ENCODE results near the gene DAAM2. TPM values are rescaled to one million over a fixed set of nuclear protein-coding genes. Genes with fewer than 3 reads are reported as not detected.

Gene DAAM2
- total RNA-seq, 2 experiments from 2014 or later = not detected

DNA sequence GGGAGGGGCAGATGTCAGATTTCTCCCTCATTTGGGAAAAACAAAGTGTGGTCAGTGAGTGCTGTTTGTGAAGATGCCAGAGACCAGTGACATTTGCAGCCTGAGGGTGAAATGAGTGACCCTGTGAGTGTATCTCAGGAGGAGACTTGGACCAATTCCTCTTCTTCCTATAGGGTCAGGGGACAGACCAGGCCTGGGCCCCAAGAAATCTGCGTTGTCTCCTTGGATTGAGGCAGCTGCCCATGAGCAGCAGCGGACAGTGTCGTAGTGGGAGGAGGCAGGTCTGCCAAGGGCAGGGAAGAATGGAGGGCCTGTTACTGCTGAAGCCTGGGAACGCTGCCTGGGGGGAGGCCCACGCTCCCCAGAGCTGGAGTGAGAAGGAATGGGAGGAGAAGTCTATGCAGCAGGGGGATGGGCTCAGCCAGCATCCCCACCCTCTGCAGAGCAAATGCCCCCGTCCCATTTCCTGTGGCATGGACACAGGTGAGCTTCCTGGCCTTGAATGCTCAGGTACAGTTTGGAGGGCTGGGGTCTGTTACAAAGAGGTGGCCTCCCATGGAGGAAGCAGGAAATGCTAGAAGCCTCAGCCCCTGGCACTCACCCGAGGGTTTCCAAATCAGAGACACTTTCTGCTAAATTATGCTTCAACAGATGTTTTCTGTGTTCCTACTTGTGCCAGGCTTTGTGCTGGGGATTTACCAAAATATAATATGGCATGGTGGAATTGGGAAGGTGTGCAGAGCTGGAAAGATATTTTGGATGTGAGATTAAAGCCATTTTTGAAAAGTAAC is 29.8 kb downstream of the DAAM2 start:
- Histone ChIP-seq H3K4me1 (ENCODE audit: insufficient read depth, low read length) (no peaks in the 10 kb centered on the region), H3K27ac (ENCODE audit: low read depth in 1 of 2, low read length in 2 of 2) (no peak overlapping the region), H3K4me3 (ENCODE audit: low read length) (no peak overlapping the region), H3K9me3 (ENCODE audit: control insufficient read depth in 1 of 2, insufficient read depth in 1 of 2, low read length in 2 of 2) (no peaks in the 10 kb centered on the region), H3K36me3 (ENCODE audit: insufficient read depth, low read length) (no peaks in the 10 kb centered on the region), H3K27me3 (ENCODE audit: control insufficient read depth in 1 of 2, insufficient read depth in 2 of 2, low read length in 2 of 2) (no peaks in the 10 kb centered on the region)
- Mint-ChIP-seq H3K27ac (no peak overlapping the region), H3K4me1 (ENCODE audit: low read depth) (no peaks in the 10 kb centered on the region), H3K4me3 (no peak overlapping the region), H3K36me3 (ENCODE audit: low read depth) (no peaks in the 10 kb centered on the region), H3K9me3 (no peaks in the 10 kb centered on the region), H3K27me3 (no peaks in the 10 kb centered on the region)
- intact Hi-C loops (cut with DNase I, micrococcal nuclease) = no loop called here
- TF ChIP-seq, protein P1, sequence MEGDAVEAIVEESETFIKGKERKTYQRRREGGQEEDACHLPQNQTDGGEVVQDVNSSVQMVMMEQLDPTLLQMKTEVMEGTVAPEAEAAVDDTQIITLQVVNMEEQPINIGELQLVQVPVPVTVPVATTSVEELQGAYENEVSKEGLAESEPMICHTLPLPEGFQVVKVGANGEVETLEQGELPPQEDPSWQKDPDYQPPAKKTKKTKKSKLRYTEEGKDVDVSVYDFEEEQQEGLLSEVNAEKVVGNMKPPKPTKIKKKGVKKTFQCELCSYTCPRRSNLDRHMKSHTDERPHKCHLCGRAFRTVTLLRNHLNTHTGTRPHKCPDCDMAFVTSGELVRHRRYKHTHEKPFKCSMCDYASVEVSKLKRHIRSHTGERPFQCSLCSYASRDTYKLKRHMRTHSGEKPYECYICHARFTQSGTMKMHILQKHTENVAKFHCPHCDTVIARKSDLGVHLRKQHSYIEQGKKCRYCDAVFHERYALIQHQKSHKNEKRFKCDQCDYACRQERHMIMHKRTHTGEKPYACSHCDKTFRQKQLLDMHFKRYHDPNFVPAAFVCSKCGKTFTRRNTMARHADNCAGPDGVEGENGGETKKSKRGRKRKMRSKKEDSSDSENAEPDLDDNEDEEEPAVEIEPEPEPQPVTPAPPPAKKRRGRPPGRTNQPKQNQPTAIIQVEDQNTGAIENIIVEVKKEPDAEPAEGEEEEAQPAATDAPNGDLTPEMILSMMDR (IDR thresholded peaks at IDR 0.05) = no peak
- ChIA-PET POLR2A (no interaction called here), CTCF (no interaction called here)
- ATAC-seq (ENCODE audit: poor library complexity) = no peak
- DNase-seq = no peak

DNA sequence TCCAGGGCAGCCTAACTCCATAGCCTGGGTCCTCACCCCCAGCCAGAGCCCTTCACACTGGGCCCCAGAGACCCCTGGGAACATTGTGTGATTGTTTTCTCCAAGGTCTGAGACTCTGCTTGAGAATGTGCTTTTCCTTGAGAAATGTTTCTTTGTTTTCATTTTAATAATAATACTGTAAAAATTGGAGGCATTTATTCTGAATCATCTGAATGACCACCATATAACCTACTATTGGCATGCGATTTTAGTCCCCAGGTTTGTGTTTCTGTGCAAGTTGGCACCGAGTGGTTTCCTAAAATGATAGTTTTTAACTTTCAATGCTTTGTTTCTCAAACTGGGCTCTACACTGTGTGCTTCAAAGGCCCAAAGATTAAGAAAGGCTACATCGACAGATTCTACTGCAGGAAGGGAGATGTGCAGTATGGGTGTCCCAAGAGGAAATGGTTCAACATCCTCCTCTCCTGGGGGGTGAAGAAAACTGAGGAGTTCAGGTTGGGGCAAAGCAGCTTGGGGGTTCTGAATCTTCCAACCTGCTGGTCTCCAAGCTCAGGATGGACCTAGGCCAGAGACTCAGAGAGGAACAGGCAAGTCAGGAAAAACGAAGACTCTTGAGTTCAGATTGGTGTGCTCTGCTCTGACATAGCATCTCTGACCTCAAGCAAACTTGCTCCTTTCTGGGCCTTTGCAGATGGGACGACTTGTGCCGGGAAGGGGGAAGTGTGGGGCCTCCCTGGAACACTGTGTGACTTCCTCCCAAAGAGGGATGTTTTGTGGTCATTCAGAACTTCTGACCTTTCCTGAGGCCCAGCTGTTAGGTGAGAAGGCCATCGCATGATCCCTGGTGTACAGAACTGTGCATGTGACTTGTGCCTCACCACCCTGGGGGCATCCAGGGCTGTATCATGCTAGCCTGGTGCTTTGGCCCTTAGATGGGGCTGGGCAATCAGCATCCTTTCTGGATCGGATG is 31.0 kb downstream of the DAAM2 start:
- intact Hi-C loops (cut with DNase I, micrococcal nuclease) = no loop called here
- Mint-ChIP-seq H3K27me3 (no peaks in the 10 kb centered on the region), H3K4me3 (no peak overlapping the region), H3K27ac (no peak overlapping the region), H3K36me3 (ENCODE audit: low read depth) (no peaks in the 10 kb centered on the region), H3K4me1 (ENCODE audit: low read depth) (no peaks in the 10 kb centered on the region), H3K9me3 (no peaks in the 10 kb centered on the region)
- H3K27ac ChIP-seq (ENCODE audit: low read depth in 1 of 2, low read length in 2 of 2) = no peak overlapping the region
- DNase-seq (peak in 1 of 14 experiments; percentile 3), ATAC-seq (ENCODE audit: poor library complexity) (no peak)
- no peaks in the 10 kb centered on the region for H3K9me3 ChIP-seq (ENCODE audit: control insufficient read depth in 1 of 2, insufficient read depth in 1 of 2, low read length in 2 of 2)
- H3K36me3 ChIP-seq (ENCODE audit: insufficient read depth, low read length) = no peaks in the 10 kb centered on the region
- no peaks in the 10 kb centered on the region for H3K27me3 ChIP-seq (ENCODE audit: control insufficient read depth in 1 of 2, insufficient read depth in 2 of 2, low read length in 2 of 2)
- ChIA-PET POLR2A (no interaction called here), CTCF (no interaction called here)
- H3K4me3 ChIP-seq (ENCODE audit: low read length) = no peak overlapping the region
- TF ChIP-seq, protein P1 (IDR thresholded peaks at IDR 0.05) = no peak
- H3K4me1 ChIP-seq (ENCODE audit: insufficient read depth, low read length) = no peaks in the 10 kb centered on the region

DNA sequence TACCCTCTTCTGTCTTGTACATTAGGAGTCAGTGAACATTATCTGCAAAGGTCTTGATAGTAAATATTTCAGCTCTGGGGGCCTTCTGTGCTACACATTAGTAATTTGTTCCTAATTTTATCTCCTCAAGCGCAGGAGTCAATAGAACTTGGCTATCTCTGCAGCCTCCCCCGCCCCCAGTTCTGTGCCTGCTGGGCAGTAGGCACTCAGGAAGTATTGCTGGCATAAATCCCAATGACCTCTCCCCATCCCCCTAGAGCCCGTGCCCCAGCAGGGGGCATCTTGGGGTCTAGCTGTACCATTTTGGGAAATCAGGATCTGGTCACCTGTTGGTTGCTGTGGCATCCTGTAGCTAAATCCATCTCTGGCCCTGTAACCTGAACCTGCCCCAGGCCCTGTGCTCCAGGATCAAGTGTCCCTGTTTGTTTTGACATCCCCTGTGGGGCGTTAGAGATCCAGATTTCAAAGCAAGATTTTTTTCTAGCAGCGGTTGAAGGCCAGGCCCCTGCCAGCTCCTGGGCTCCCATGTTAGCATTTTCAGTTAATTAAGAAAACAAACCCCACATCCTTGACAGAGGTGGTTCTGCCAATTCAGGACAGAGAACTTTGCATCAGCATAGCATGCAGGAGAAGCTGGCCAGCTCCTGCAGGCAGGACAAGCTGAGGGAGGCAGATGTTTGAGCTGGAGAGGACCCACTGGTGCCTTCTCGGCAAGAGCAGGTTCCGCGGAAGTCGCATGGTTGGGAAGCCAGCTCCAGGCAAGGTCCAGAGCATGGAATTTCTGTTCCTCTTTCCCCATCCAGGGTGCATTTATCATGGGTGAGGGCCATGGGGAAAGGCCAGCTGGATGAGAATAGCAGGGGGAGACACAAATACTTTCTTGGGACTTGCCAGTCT is 32.1 kb downstream of the DAAM2 start:
- Histone ChIP-seq H3K9me3 (ENCODE audit: control insufficient read depth in 1 of 2, insufficient read depth in 1 of 2, low read length in 2 of 2) (no peaks in the 10 kb centered on the region), H3K27me3 (ENCODE audit: control insufficient read depth in 1 of 2, insufficient read depth in 2 of 2, low read length in 2 of 2) (no peaks in the 10 kb centered on the region), H3K27ac (ENCODE audit: low read depth in 1 of 2, low read length in 2 of 2) (no peak overlapping the region), H3K36me3 (ENCODE audit: insufficient read depth, low read length) (no peaks in the 10 kb centered on the region), H3K4me3 (ENCODE audit: low read length) (no peak overlapping the region), H3K4me1 (ENCODE audit: insufficient read depth, low read length) (no peaks in the 10 kb centered on the region)
- DNase-seq = no peak
- TF ChIP-seq, protein P1 (IDR thresholded peaks at IDR 0.05) = no peak
- no peaks in the 10 kb centered on the region for H3K36me3 Mint-ChIP-seq (ENCODE audit: low read depth)
- no peak overlapping the region for H3K27ac Mint-ChIP-seq
- no peaks in the 10 kb centered on the region for H3K9me3 Mint-ChIP-seq
- intact Hi-C loops (cut with DNase I, micrococcal nuclease) = no loop called here
- H3K4me3 Mint-ChIP-seq = no peak overlapping the region
- ChIA-PET CTCF (no interaction called here), POLR2A (no interaction called here)
- no peaks in the 10 kb centered on the region for H3K27me3 Mint-ChIP-seq
- H3K4me1 Mint-ChIP-seq (ENCODE audit: low read depth) = no peaks in the 10 kb centered on the region
- no peak for ATAC-seq (ENCODE audit: poor library complexity)
